Keratinocyte (primary cell): ENCODE results near the gene PLCL1. TPM values are rescaled to one million over a fixed set of nuclear protein-coding genes. Genes with fewer than 3 reads are reported as not detected.

Source experiments
- DNase-seq: peaks from one replicate; pipeline ENCODE4 v3.0.0-alpha.2; 2011; ENCODE audit warnings: low read depth, missing footprints, low spot score
- FAIRE-seq: peaks from 2 replicates; lab custom pipeline; 2011; peaks lifted over from hg19 to GRCh38; lab: Jason Lieb, UNC
- H2AFZ ChIP-seq: 2 replicates; pipeline ENCODE4 v1.6.0; 2012; ENCODE audit warnings: low read length, control low read depth, inconsistent platforms; ENCODE audit not compliant: control insufficient read depth
- H3K27ac ChIP-seq: 2 replicates; pipeline ENCODE4 v1.5.1; 2011; ENCODE audit warnings: low read length; ENCODE audit not compliant: control insufficient read depth, insufficient read depth
- H3K27me3 ChIP-seq: 3 replicates; pipeline ENCODE4 v1.6.0; 2011; ENCODE audit warnings: low read length; ENCODE audit not compliant: control insufficient read depth, insufficient read depth; ENCODE audit errors: extremely low read depth
- H3K36me3 ChIP-seq, 2 experiments: 2 replicates in 1 of 2; 3 replicates in 1 of 2; pipeline ENCODE4 v1.5.1; 2011; ENCODE audit warnings: low read length in 2 of 2, mild to moderate bottlenecking in 1 of 2; ENCODE audit not compliant: control insufficient read depth in 2 of 2, insufficient read depth in 2 of 2; ENCODE audit errors: extremely low read depth in 1 of 2
- H3K4me1 ChIP-seq: 3 replicates; pipeline ENCODE4 v1.5.1; 2011; ENCODE audit warnings: low read length; ENCODE audit not compliant: control insufficient read depth, insufficient read depth; ENCODE audit errors: extremely low read depth
- H3K4me2 ChIP-seq: 3 replicates; pipeline ENCODE4 v1.6.0; 2011; ENCODE audit warnings: low read depth, low read length; ENCODE audit not compliant: control insufficient read depth, insufficient read depth; ENCODE audit errors: extremely low read depth
- H3K4me3 ChIP-seq, 3 experiments: fragments of 200-600 bp in 1 of 3; sonication (generic) in 1 of 3; 2 replicates in 2 of 3; 3 replicates in 1 of 3; pipeline ENCODE4 v1.5.1; 2011 to 2016; ENCODE audit warnings: low read length in 3 of 3, mild to moderate bottlenecking in 3 of 3, control low read depth in 2 of 3, inconsistent platforms in 1 of 3, low read depth in 1 of 3, mixed read lengths in 1 of 3, mixed run types in 1 of 3, moderate library complexity in 1 of 3; ENCODE audit not compliant: control insufficient read depth in 2 of 3, insufficient read depth in 2 of 3; ENCODE audit errors: extremely low read depth in 1 of 3
- H3K79me2 ChIP-seq: 2 replicates; pipeline ENCODE4 v1.6.0; 2012; ENCODE audit warnings: low read length; ENCODE audit not compliant: control insufficient read depth, insufficient read depth
- H3K9ac ChIP-seq: 3 replicates; pipeline ENCODE4 v1.6.0; 2011; ENCODE audit warnings: low read length; ENCODE audit not compliant: control insufficient read depth, insufficient read depth; ENCODE audit errors: extremely low read depth
- H3K9me1 ChIP-seq: 3 replicates; pipeline ENCODE4 v1.6.0; 2011; ENCODE audit warnings: low read length; ENCODE audit not compliant: control insufficient read depth, insufficient read depth; ENCODE audit errors: extremely low read depth
- H3K9me3 ChIP-seq: 2 replicates; pipeline ENCODE4 v1.5.1; 2012; ENCODE audit warnings: low read depth, low read length; ENCODE audit not compliant: control insufficient read depth
- H4K20me1 ChIP-seq: 3 replicates; pipeline ENCODE4 v1.6.0; 2011; ENCODE audit warnings: low read length; ENCODE audit not compliant: control insufficient read depth, insufficient read depth; ENCODE audit errors: extremely low read depth
- EZH2 ChIP-seq: IDR thresholded peaks from one replicate; pipeline ENCODE4 v1.6.1; 2012; ENCODE audit warnings: inconsistent platforms, mild to moderate bottlenecking, low read length, moderate library complexity
- dilution Hi-C: fragments of 300-500 bp; cut with MboI; formaldehyde crosslinking; loops from one replicate; pipeline ENCODE4 v1.7.0; 2020; ENCODE audit warnings: low sequenced_read_pairs; ENCODE audit not compliant: extremely low pct_ligation_motif_present
- polyA plus RNA-seq, 5 experiments: library from polyadenylated mRNA; depleted of rRNA in 3 of 5; stranded (reverse) in 3 of 5; stranded (forward) in 1 of 5; unstranded in 1 of 5; fragments of >200 nt; gene quantifications; 1 replicate in 1 of 5; 2 replicates in 3 of 5; 3 replicates in 1 of 5; pipeline versions ENCODE4 v1.2.1 to v1.2.3, GENCODE V29; 2011 to 2012; ENCODE audit warnings: missing spikeins in 2 of 5, low read depth in 1 of 5, low replicate concordance in 1 of 5
- TF ChIP-seq, protein P1 (sequence below), 3 experiments: IDR thresholded peaks in 1 of 3; conservative IDR thresholded peaks in 1 of 3; optimal IDR thresholded peaks in 1 of 3; 2 replicates in 2 of 3; 3 replicates in 1 of 3; pipeline versions ENCODE3 to v1.5.1; 2011; ENCODE audit warnings: low read length in 3 of 3, mild to moderate bottlenecking in 3 of 3, moderate library complexity in 2 of 3, control low read depth in 1 of 3, inconsistent platforms in 1 of 3; ENCODE audit not compliant: insufficient read depth in 2 of 3; ENCODE audit errors: extremely low read depth in 1 of 3

The PLCL1 gene
- polyA plus RNA-seq, 1 donor (not counting 4 experiments of a cell fraction or from before 2014, with no cell fraction given) = 0.01 TPM

DNA sequence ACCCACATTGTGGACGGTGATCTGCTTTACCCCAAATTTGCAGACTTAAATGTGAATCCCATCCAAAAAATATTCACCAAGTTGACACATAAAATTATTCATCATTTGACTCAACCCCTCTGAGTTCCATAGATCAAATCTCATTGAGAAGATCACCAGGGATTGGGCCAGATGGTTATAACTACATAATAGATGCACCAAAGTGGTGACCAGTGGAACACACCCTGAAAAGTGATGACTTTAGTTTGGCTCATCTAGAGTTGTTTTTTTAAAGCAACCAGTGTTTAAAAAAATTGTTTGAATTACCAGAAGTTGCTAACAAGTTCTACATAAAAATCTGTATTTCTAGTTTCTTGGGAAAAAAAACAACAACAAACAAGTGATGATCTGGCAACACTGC is 155.0 kb downstream of the PLCL1 start:
- H3K9me3 ChIP-seq = no peaks in the 10 kb centered on the region
- H3K36me3 ChIP-seq = no peaks in the 10 kb centered on the region
- TF ChIP-seq EZH2 = no peak
- TF ChIP-seq, protein P1, sequence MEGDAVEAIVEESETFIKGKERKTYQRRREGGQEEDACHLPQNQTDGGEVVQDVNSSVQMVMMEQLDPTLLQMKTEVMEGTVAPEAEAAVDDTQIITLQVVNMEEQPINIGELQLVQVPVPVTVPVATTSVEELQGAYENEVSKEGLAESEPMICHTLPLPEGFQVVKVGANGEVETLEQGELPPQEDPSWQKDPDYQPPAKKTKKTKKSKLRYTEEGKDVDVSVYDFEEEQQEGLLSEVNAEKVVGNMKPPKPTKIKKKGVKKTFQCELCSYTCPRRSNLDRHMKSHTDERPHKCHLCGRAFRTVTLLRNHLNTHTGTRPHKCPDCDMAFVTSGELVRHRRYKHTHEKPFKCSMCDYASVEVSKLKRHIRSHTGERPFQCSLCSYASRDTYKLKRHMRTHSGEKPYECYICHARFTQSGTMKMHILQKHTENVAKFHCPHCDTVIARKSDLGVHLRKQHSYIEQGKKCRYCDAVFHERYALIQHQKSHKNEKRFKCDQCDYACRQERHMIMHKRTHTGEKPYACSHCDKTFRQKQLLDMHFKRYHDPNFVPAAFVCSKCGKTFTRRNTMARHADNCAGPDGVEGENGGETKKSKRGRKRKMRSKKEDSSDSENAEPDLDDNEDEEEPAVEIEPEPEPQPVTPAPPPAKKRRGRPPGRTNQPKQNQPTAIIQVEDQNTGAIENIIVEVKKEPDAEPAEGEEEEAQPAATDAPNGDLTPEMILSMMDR (optimal IDR thresholded peaks at IDR 0.05 in 1 of 3, IDR thresholded peaks at IDR 0.05 in 1 of 3, conservative IDR thresholded peaks at IDR 0.05 in 1 of 3; ENCODE audit: extremely low read depth in 1 of 3, insufficient read depth in 2 of 3, low read length in 3 of 3) = no peak
- H3K9ac ChIP-seq = no peak overlapping the region
- no peak overlapping the region for H3K4me2 ChIP-seq
- no peak overlapping the region for H3K4me3 ChIP-seq
- dilution Hi-C loops = no loop called here
- no peak overlapping the region for H2AFZ ChIP-seq
- H3K79me2 ChIP-seq = no peaks in the 10 kb centered on the region
- no peak overlapping the region for H3K27ac ChIP-seq
- no peak for FAIRE-seq
- no peak for DNase-seq
- no peaks in the 10 kb centered on the region for H3K27me3 ChIP-seq
- no peaks in the 10 kb centered on the region for H3K9me1 ChIP-seq
- H4K20me1 ChIP-seq = no peaks in the 10 kb centered on the region
- no peaks in the 10 kb centered on the region for H3K4me1 ChIP-seq

DNA sequence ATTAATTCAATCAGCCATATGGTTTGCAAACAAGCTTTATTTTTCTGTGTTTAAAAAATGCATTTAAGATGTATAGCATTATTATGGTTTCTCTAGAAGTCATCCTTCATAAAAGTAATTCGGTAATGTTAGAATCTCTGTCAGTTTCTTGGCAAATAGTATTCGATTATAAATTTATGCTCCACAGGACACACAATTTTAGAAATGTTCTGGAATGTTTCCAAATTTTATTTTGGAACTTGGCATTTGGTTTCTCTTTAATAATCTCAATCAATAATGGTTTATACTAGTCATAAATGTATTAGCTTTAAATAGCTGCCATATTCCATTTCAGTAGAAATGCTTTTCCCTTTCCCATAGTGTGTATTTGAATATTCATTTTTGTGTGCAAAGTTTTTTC is 156.4 kb downstream of the PLCL1 start:
- Histone ChIP-seq H3K27ac (no peak overlapping the region), H4K20me1 (no peaks in the 10 kb centered on the region), H3K36me3 (no peaks in the 10 kb centered on the region), H3K79me2 (no peaks in the 10 kb centered on the region), H3K27me3 (no peaks in the 10 kb centered on the region), H3K4me3 (no peak overlapping the region), H3K9me1 (no peaks in the 10 kb centered on the region), H2AFZ (no peak overlapping the region), H3K9ac (no peak overlapping the region), H3K4me2 (no peak overlapping the region), H3K4me1 (no peaks in the 10 kb centered on the region), H3K9me3 (no peaks in the 10 kb centered on the region)
- no peak for DNase-seq
- no peak for FAIRE-seq
- TF ChIP-seq, protein P1 (optimal IDR thresholded peaks at IDR 0.05 in 1 of 3, IDR thresholded peaks at IDR 0.05 in 1 of 3, conservative IDR thresholded peaks at IDR 0.05 in 1 of 3; ENCODE audit: extremely low read depth in 1 of 3, insufficient read depth in 2 of 3, low read length in 3 of 3) = no peak
- no peak for TF ChIP-seq EZH2
- dilution Hi-C loops = no loop called here
